Femur (tissue), 1 donor: ENCODE measurements around the gene DDX27.

Experiments
- DNase-seq: peaks from one replicate; pipeline ENCODE4 v3.0.0-alpha.2; 2017

The DDX27 gene

GRCh38 chr20:49210101-49210756 lies 9.0 kb upstream of the DDX27 start:
- no peak for DNase-seq

- DNase-seq: no peak
Measured at GRCh38 chr20:49210757-49211110, 8.5 kb upstream of the DDX27 start.

GRCh38 chr20:49214571-49214970 lies 4.6 kb upstream of the DDX27 start:
- no peak for DNase-seq

GRCh38 chr20:49215232-49215631 lies 4.0 kb upstream of the DDX27 start:
- no peak for DNase-seq

- peak; percentile 92 for DNase-seq
Measured at GRCh38 chr20:49216991-49217578, 2.1 kb upstream of the DDX27 start.

- peak; percentile 47 for DNase-seq
Measured at GRCh38 chr20:49218739-49219090, 501 bp upstream of the DDX27 start.

- DNase-seq: no peak
Measured at GRCh38 chr20:49219924-49220831, 962 bp downstream of the DDX27 start.

GRCh38 chr20:49225896-49226295 lies 6.7 kb downstream of the DDX27 start:
- DNase-seq: no peak

GRCh38 chr20:49228676-49229075 lies 9.5 kb downstream of the DDX27 start:
- no peak for DNase-seq

- DNase-seq: no peak
Measured at GRCh38 chr20:49229381-49229780, 10.2 kb downstream of the DDX27 start.

GRCh38 chr20:49230021-49230420 lies 10.8 kb downstream of the DDX27 start:
- no peak for DNase-seq

- DNase-seq: peak; percentile 61
Measured at GRCh38 chr20:49230561-49231133, 11.4 kb downstream of the DDX27 start.

- no peak for DNase-seq
Measured at GRCh38 chr20:49231471-49231870, 12.3 kb downstream of the DDX27 start.

- no peak for DNase-seq
Measured at GRCh38 chr20:49233226-49233625, 14.0 kb downstream of the DDX27 start.

- DNase-seq: no peak
Measured at GRCh38 chr20:49234831-49235230, 15.6 kb downstream of the DDX27 start.

- DNase-seq: no peak
Measured at GRCh38 chr20:49236301-49236700, 17.1 kb downstream of the DDX27 start.

GRCh38 chr20:49237531-49237930 lies 18.3 kb downstream of the DDX27 start:
- no peak for DNase-seq

- no peak for DNase-seq
Measured at GRCh38 chr20:49245921-49246740, 26.9 kb downstream of the DDX27 start.

- DNase-seq: no peak
Measured at GRCh38 chr20:49247169-49247723, 28.0 kb downstream of the DDX27 start.

- DNase-seq: no peak
Measured at GRCh38 chr20:49247792-49248191, 28.6 kb downstream of the DDX27 start.

GRCh38 chr20:49248301-49248700 lies 29.1 kb downstream of the DDX27 start:
- DNase-seq: no peak

- no peak for DNase-seq
Measured at GRCh38 chr20:49248879-49249665, 29.9 kb downstream of the DDX27 start.
